Left lobe of liver (tissue), 2 donors: ENCODE results near the gene GPR137. TPM values are rescaled to one million over a fixed set of nuclear protein-coding genes. Genes with fewer than 3 reads are reported as not detected.
"Not testable (repeated sequence)": the region's sequence is repeated elsewhere in the genome, so short reads cannot be mapped to it uniquely, and the experiment has no call there.

ENCODE experiments used
- ATAC-seq: fragments of 200-7000 bp; cut with Tn5 transposase; one replicate; pipeline ENCODE4 v1.9.1; 2020; ENCODE audit warnings: mild to moderate bottlenecking, moderate library complexity
- DNase-seq: peaks from one replicate; pipeline ENCODE4 v3.0.0-alpha.2; 2020; ENCODE audit warnings: low spot score
- total RNA-seq: library from RNA; stranded (reverse); gene quantifications from one replicate; pipeline ENCODE4 v1.2.1, GENCODE V29; 2021
- donor health status: DM: no; HTN: no; CAD: no; lungs with moderate emphysema.
- donor health status: DM: no; HTN: yes; CAD: no.

The GPR137 gene
- total RNA-seq, 1 donor from 2014 or later: 26.8 TPM

GRCh38 chr11:64316672-64317324 lies 31.1 kb downstream of the GPR137 start:
- peak; percentile 5 for ATAC-seq

GRCh38 chr11:64317325-64317960 lies 31.8 kb downstream of the GPR137 start, which contains the start of gene TRMT112:
TSS of gene TRMT112 (minus strand) at chr11:64317559. CDS start at chr11:64317526, 33 bp downstream.
- ATAC-seq: peak; percentile 80
- DNase-seq: peak; percentile 98

More at GRCh38 chr11:64316672-64317324, 31.1 kb downstream of the GPR137 start:
- DNase-seq: peak; percentile 72

- ATAC-seq (peak; percentile 82), DNase-seq (peak; percentile 98)
Observed at GRCh38 chr11:64317961-64318765, 32.5 kb downstream of the GPR137 start, which contains the start of gene PRDX5. TSS of gene PRDX5 (plus strand) at chr11:64318121. CDS start at chr11:64318216, 95 bp downstream.

GRCh38 chr11:64318766-64319761 lies 33.4 kb downstream of the GPR137 start:
- ATAC-seq (no peak), DNase-seq (peak; percentile 56)

- DNase-seq (no peak), ATAC-seq (no peak)
Observed at GRCh38 chr11:64320556-64320955, 34.9 kb downstream of the GPR137 start.

GRCh38 chr11:64321026-64321425 lies 35.4 kb downstream of the GPR137 start:
- ATAC-seq (no peak), DNase-seq (no peak)

GRCh38 chr11:64321533-64321932 lies 35.9 kb downstream of the GPR137 start:
- DNase-seq: peak; percentile 42
- ATAC-seq: no peak

GRCh38 chr11:64322925-64323260 lies 37.2 kb downstream of the GPR137 start:
- ATAC-seq (no peak), DNase-seq (peak; percentile 40)

GRCh38 chr11:64323373-64323772 lies 37.7 kb downstream of the GPR137 start:
- peak; percentile 41 for DNase-seq
- no peak for ATAC-seq

- DNase-seq, ATAC-seq: not testable (repeated sequence)
Observed at GRCh38 chr11:64323984-64324383, 38.3 kb downstream of the GPR137 start.

- ATAC-seq: no peak
- no peak for DNase-seq
Observed at GRCh38 chr11:64324692-64325469, 39.2 kb downstream of the GPR137 start.

GRCh38 chr11:64327375-64327774 lies 41.7 kb downstream of the GPR137 start:
- ATAC-seq: no peak
- no peak for DNase-seq

- DNase-seq: no peak
Observed at GRCh38 chr11:64327993-64328392, 42.3 kb downstream of the GPR137 start.

GRCh38 chr11:64330888-64331287 lies 45.2 kb downstream of the GPR137 start:
- ATAC-seq (no peak), DNase-seq (no peak)

More at GRCh38 chr11:64327993-64328392, 42.3 kb downstream of the GPR137 start:
- no peak for ATAC-seq

GRCh38 chr11:64331569-64332371 lies 46.1 kb downstream of the GPR137 start:
- ATAC-seq: peak; percentile 67
- no peak for DNase-seq

GRCh38 chr11:64333556-64333955 lies 47.9 kb downstream of the GPR137 start:
- DNase-seq: no peak
- ATAC-seq: no peak

- DNase-seq: no peak
- ATAC-seq: no peak
Observed at GRCh38 chr11:64334764-64335735, 49.4 kb downstream of the GPR137 start.
